Nephron progenitor cell (in vitro differentiated cells): ENCODE measurements around the gene SEC16A.

Experiments used
- DNase-seq: peaks from one replicate; pipeline ENCODE4 v3.0.0; 2021
- H3K27ac Mint-ChIP-seq: 2 replicates; pipeline ENCODE4 v1.8.0; 2021; ENCODE audit warnings: mild to moderate bottlenecking, moderate library complexity, mixed read lengths
- H3K27me3 Mint-ChIP-seq: 2 replicates; pipeline ENCODE4 v1.8.0; 2021; ENCODE audit warnings: mild to moderate bottlenecking, low read depth, mixed read lengths; ENCODE audit not compliant: poor library complexity
- H3K36me3 Mint-ChIP-seq: 2 replicates; pipeline ENCODE4 v1.8.0; 2021; ENCODE audit warnings: low read depth, mixed read lengths
- H3K4me1 Mint-ChIP-seq: 2 replicates; pipeline ENCODE4 v1.8.0; 2021; ENCODE audit warnings: mixed read lengths
- H3K4me3 Mint-ChIP-seq: 2 replicates; pipeline ENCODE4 v1.8.0; 2021; ENCODE audit warnings: mild to moderate bottlenecking, moderate library complexity, mixed read lengths
- H3K9me3 Mint-ChIP-seq: 2 replicates; pipeline ENCODE4 v1.8.0; 2021; ENCODE audit warnings: mild to moderate bottlenecking, moderate library complexity, mixed read lengths
- TF ChIP-seq, protein P1 (sequence below): fragments of 200-600 bp; sonication (generic); IDR thresholded peaks from 2 replicates; pipeline ENCODE4 v1.5.0; 2021; ENCODE audit warnings: antibody characterized with exemption

Gene SEC16A

DNA sequence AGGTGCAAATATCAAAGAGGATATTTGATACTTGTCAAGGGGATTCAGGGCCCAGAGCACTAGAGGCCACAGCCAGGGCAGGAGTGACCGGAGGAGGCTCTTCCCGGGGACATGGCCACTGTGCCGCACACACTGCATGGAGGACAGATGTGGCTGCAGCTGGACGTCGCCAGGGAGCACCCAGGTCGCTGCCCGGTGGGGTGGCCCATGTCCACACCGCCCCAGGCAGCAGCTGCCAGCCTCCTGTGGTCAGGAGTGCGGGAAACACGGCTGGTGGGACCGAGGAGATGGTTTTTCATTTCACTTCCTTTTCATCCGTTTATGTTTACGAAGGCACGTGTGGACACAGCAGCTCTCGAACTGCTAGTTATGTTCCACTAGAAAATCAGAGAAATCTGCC lies 15.1 kb downstream of the SEC16A start:
- H3K4me1 Mint-ChIP-seq: peaks cover 7% of the 10 kb centered on the region
- no peaks in the 10 kb centered on the region for H3K9me3 Mint-ChIP-seq
- H3K27me3 Mint-ChIP-seq: no peaks in the 10 kb centered on the region
- DNase-seq: no peak
- H3K36me3 Mint-ChIP-seq: peaks cover 48% of the 10 kb centered on the region
- TF ChIP-seq, protein P1, sequence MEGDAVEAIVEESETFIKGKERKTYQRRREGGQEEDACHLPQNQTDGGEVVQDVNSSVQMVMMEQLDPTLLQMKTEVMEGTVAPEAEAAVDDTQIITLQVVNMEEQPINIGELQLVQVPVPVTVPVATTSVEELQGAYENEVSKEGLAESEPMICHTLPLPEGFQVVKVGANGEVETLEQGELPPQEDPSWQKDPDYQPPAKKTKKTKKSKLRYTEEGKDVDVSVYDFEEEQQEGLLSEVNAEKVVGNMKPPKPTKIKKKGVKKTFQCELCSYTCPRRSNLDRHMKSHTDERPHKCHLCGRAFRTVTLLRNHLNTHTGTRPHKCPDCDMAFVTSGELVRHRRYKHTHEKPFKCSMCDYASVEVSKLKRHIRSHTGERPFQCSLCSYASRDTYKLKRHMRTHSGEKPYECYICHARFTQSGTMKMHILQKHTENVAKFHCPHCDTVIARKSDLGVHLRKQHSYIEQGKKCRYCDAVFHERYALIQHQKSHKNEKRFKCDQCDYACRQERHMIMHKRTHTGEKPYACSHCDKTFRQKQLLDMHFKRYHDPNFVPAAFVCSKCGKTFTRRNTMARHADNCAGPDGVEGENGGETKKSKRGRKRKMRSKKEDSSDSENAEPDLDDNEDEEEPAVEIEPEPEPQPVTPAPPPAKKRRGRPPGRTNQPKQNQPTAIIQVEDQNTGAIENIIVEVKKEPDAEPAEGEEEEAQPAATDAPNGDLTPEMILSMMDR: no peak
- no peak overlapping the region for H3K27ac Mint-ChIP-seq
- no peak overlapping the region for H3K4me3 Mint-ChIP-seq

DNA sequence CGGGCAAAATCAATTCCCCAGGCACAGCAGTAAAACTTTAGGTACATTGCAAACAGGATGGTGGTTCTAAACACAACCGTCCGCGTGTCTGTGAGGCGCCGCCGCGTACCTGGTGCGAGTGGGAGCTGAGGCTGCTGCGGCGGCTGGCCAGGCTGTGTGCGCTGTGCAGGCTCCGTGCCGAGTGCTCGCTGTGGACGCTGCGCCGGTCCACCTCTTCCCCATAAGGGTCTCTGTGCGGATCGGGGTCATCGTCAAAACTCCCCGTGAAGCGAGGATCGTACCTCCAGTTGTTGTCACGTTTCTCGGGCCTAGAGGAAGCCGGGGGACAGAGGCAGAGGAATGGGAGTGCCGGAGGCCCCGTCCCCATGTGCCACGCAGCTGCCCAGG lies 16.7 kb downstream of the SEC16A start:
- Mint-ChIP-seq H3K27ac (no peak overlapping the region), H3K27me3 (no peaks in the 10 kb centered on the region), H3K36me3 (peaks cover 55% of the 10 kb centered on the region), H3K9me3 (no peaks in the 10 kb centered on the region), H3K4me3 (no peak overlapping the region), H3K4me1 (peaks cover 7% of the 10 kb centered on the region)
- DNase-seq: no peak
- TF ChIP-seq, protein P1: no peak

DNA sequence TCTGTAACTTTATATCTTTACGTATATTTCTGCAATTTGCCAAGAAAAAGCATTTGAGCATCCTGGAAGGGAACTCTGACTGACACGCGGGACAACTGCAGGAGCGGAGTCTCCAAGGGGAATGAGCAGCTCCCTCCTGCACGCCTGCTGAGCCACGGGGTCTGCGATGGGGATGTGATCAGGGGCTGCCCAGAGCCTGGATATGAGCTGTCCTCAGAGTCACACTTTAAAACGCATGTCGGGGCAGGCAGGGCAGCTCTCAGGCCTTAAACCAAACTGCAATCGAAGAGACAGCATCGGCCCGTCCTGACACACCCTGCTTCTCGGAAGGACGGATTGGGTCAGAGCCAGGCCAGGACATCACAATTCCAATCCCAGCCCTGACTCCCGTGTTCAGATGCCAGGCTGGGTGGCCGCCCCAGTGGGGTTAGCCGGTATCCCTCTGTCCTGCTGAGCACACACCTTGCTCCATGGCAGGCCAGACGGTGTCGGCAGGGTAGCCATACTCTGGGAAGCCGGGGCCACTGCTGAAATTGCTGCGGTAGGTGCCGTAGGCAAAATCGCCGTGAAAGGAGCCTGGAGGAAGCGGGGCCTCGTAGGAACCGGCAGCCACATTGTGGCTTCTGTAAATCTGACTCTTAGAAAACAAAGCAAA lies 17.2 kb downstream of the SEC16A start:
- Mint-ChIP-seq H3K9me3 (no peaks in the 10 kb centered on the region), H3K36me3 (peaks cover 57% of the 10 kb centered on the region), H3K27ac (no peak overlapping the region), H3K4me1 (peaks cover 7% of the 10 kb centered on the region), H3K27me3 (no peaks in the 10 kb centered on the region), H3K4me3 (no peak overlapping the region)
- TF ChIP-seq, protein P1: no peak
- DNase-seq: no peak

DNA sequence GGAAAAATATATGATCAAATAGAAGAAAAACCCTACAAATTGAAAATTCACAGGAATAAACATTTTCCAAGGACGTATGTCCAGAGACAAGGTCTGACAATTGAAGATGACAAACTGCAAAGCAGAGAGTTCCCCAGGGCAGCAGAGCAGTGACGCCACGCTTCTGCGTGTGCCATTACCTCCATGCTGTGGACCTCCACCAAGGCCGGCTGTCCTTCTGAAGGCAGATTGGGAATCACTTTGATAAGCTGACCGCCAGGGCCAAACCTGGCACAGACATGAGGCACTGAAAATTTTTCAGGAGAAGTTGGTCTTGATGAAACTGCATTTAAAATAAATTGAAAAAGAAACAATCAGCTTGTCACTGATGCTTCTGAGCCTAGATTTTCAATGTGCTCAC lies 18.6 kb downstream of the SEC16A start:
- TF ChIP-seq, protein P1: no peak
- no peak for DNase-seq
- H3K27me3 Mint-ChIP-seq: no peaks in the 10 kb centered on the region
- H3K9me3 Mint-ChIP-seq: no peaks in the 10 kb centered on the region
- no peak overlapping the region for H3K4me3 Mint-ChIP-seq
- H3K27ac Mint-ChIP-seq: no peak overlapping the region
- peaks cover 56% of the 10 kb centered on the region for H3K36me3 Mint-ChIP-seq
- no peaks in the 10 kb centered on the region for H3K4me1 Mint-ChIP-seq

DNA sequence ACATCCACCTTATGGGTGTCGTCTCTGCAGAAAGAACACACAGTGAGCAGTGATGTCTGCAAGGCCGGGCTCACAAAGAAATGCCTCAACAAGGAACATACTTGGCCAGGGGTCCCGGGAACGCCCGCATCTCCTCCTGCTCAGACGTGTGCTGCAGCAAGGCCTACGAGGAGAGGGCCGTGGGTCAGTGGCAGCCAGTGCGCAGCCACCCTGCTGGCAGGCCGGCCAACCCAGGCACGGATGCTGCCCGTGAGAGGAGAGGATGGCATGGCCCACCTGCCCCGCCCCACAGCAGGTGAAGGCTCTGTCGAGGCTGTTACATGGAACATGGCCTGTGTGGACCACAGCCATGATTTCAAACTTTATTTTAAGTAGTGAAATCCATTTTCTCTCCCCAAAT lies 19.3 kb downstream of the SEC16A start:
- no peak overlapping the region for H3K4me3 Mint-ChIP-seq

DNA sequence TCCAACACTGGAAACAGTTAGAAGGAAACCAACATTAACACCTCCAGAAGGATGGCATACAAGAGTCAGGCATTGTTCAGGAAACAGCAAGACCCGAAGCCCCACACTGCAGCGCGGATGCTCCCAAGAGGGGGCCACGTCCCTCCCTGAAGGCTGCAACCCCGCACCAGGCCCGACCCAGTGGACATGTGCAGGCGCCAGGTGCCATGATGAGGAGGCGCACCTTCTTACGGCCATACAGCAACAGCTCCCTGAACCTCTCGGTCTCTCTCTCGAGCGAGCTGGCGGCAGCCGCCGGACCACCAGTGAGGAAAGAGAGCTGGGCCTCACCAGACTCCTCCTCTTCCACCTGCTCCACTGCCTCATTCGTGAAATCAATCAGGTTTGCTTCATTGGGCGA lies 20.2 kb downstream of the SEC16A start:
- H3K27me3 Mint-ChIP-seq: no peaks in the 10 kb centered on the region
- H3K4me1 Mint-ChIP-seq: no peaks in the 10 kb centered on the region
- TF ChIP-seq, protein P1: no peak
- no peak for DNase-seq
- H3K27ac Mint-ChIP-seq: no peak overlapping the region
- peaks cover 68% of the 10 kb centered on the region for H3K36me3 Mint-ChIP-seq
- no peak overlapping the region for H3K4me3 Mint-ChIP-seq
- no peaks in the 10 kb centered on the region for H3K9me3 Mint-ChIP-seq

More for the DNA sequence above, 19.3 kb downstream of the SEC16A start:
- H3K27me3 Mint-ChIP-seq: no peaks in the 10 kb centered on the region
- H3K36me3 Mint-ChIP-seq: peaks cover 60% of the 10 kb centered on the region
- H3K9me3 Mint-ChIP-seq: no peaks in the 10 kb centered on the region
- no peaks in the 10 kb centered on the region for H3K4me1 Mint-ChIP-seq
- H3K27ac Mint-ChIP-seq: no peak overlapping the region
- DNase-seq: no peak
- TF ChIP-seq, protein P1: no peak
